ENCODE results near the gene ATP5PD.

Gene ATP5PD

GRCh38 chr17:75001915-75002843 is 44.6 kb downstream of the ATP5PD start:
- no peak for DNase-seq (ENCODE audit: low read depth in 1 of 2, low spot score in 1 of 2)

GRCh38 chr17:74999523-74999922 is 47.2 kb downstream of the ATP5PD start:
- DNase-seq (ENCODE audit: low read depth in 1 of 2, low spot score in 1 of 2), result no peak

- DNase-seq (ENCODE audit: low read depth in 1 of 2, low spot score in 1 of 2), result no peak
Observed at GRCh38 chr17:74998783-74999182, 48.0 kb downstream of the ATP5PD start.

- DNase-seq (ENCODE audit: low read depth in 1 of 2, low spot score in 1 of 2), result no peak
Observed at GRCh38 chr17:74995847-74996246, 50.9 kb downstream of the ATP5PD start.

GRCh38 chr17:74994440-74994839 is 52.3 kb downstream of the ATP5PD start:
- DNase-seq (ENCODE audit: low read depth in 1 of 2, low spot score in 1 of 2), result no peak

GRCh38 chr17:74992223-74992622 is 54.5 kb downstream of the ATP5PD start:
- no peak for DNase-seq (ENCODE audit: low read depth in 1 of 2, low spot score in 1 of 2)

- DNase-seq (ENCODE audit: low read depth in 1 of 2, low spot score in 1 of 2), result no peak
Observed at GRCh38 chr17:74990581-74991105, 56.1 kb downstream of the ATP5PD start.

All from activated CD4-positive, alpha-beta T cell treated with anti-CD3 and anti-CD28 coated beads, Interleukin-2, amount 50 U/mL, for 24 hours (primary cell).